ENCODE results near the gene HRCT1.

HRCT1 gene

DNA sequence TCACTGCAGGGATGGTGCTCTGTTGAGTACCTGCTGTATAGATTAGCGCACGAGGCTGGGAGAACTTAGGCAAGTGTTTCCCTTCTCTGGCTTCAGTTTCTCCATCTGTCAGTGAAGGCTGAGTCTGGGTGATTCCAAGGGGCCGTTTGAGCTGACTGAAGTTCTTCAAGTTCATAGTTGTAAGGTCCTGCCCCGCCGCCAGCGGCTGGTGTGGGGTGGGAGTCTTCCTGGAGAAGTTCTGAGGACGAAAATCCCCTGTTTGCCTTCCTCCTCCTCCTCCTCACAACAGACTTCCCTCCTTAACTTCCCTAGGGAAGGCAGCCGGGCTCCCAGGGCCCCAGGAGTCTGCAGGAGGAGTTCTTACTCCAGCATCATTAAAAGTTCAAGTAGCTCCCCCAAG, 1.7 kb upstream of the HRCT1 start:
- H3K27me3 ChIP-seq (ENCODE audit: insufficient read depth, low read length), result no peaks in the 10 kb centered on the region; the same call in none of the 2 replicates
- H3K79me2 ChIP-seq (ENCODE audit: insufficient read depth, low read length), result no peaks in the 10 kb centered on the region
- H3K27ac ChIP-seq (ENCODE audit: low read depth, low read length, poor library complexity, severe bottlenecking), result no peak overlapping the region
- no peaks in the 10 kb centered on the region for H3K9me3 ChIP-seq (ENCODE audit: low read length)
- no peaks in the 10 kb centered on the region for H4K20me1 ChIP-seq (ENCODE audit: insufficient read depth, low read length)
- no peak overlapping the region for H3K4me2 ChIP-seq (ENCODE audit: low read length)
- no peak overlapping the region for H2AFZ ChIP-seq (ENCODE audit: low read length)
- H3F3A ChIP-seq (ENCODE audit: insufficient read depth, low read length), result no peaks in the 10 kb centered on the region
- TF ChIP-seq, protein P1, sequence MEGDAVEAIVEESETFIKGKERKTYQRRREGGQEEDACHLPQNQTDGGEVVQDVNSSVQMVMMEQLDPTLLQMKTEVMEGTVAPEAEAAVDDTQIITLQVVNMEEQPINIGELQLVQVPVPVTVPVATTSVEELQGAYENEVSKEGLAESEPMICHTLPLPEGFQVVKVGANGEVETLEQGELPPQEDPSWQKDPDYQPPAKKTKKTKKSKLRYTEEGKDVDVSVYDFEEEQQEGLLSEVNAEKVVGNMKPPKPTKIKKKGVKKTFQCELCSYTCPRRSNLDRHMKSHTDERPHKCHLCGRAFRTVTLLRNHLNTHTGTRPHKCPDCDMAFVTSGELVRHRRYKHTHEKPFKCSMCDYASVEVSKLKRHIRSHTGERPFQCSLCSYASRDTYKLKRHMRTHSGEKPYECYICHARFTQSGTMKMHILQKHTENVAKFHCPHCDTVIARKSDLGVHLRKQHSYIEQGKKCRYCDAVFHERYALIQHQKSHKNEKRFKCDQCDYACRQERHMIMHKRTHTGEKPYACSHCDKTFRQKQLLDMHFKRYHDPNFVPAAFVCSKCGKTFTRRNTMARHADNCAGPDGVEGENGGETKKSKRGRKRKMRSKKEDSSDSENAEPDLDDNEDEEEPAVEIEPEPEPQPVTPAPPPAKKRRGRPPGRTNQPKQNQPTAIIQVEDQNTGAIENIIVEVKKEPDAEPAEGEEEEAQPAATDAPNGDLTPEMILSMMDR (IDR thresholded peaks at IDR 0.05; ENCODE audit: low read length), result no peak
- TF ChIP-seq EZH2 (IDR thresholded peaks at IDR 0.05; ENCODE audit: borderline replicate concordance, low read length), result no peak
- no peaks in the 10 kb centered on the region for H3K9me2 ChIP-seq (ENCODE audit: low read depth, low read length)
- H3K36me3 ChIP-seq (ENCODE audit: insufficient read depth, low read length), result no peaks in the 10 kb centered on the region
- no peaks in the 10 kb centered on the region for H3K4me1 ChIP-seq (ENCODE audit: insufficient read depth, low read length, severe bottlenecking)
- H3K4me3 ChIP-seq (ENCODE audit: low read depth, low read length, poor library complexity, severe bottlenecking), result no peak overlapping the region
- H3K9ac ChIP-seq (ENCODE audit: low read length), result no peak overlapping the region

DNA sequence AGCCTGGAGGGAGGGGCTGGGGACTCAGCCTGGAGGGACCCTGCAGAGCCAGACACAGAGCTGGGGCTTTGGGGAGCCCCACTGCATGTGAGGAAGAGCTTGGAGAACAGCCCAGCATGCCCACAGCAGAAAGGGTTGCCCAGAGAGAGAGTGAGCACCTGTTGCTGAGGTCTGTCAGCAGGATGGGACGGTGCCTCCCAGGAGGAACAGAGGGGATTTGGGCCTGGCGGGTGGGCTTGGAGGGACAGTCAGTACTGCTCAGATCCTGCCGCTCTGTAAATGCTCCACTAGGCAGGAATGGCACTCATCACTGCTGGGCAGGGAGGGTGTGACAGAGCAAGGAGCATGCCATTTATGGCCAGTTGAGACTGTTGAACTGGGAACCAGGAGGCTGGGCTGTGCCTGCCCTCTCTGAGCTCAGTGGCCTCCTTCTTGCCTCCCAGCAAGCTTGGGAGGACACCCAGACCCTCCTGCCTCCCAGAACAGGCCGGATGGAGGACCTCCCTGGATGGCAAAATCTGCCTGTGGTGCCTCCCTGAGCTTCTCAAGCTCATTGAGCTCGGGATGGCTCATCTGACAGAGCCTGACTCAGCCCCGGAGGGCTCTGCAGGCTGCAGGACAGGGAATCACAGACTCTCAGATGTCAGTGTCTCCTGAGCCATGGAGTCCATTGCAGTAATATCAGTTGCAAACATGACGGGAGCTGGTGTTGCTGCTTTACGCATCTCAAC, 786 bp upstream of the HRCT1 start:
- H3K4me3 ChIP-seq (ENCODE audit: low read depth, low read length, poor library complexity, severe bottlenecking), result no peak overlapping the region
- no peaks in the 10 kb centered on the region for H3K4me1 ChIP-seq (ENCODE audit: insufficient read depth, low read length, severe bottlenecking)
- no peaks in the 10 kb centered on the region for H3K9me2 ChIP-seq (ENCODE audit: low read depth, low read length)
- H3K9ac ChIP-seq (ENCODE audit: low read length), result no peak overlapping the region
- TF ChIP-seq, protein P1 (IDR thresholded peaks at IDR 0.05; ENCODE audit: low read length), result no peak
- no peak for TF ChIP-seq EZH2 (IDR thresholded peaks at IDR 0.05; ENCODE audit: borderline replicate concordance, low read length)
- no peak overlapping the region for H3K27ac ChIP-seq (ENCODE audit: low read depth, low read length, poor library complexity, severe bottlenecking)
- no peaks in the 10 kb centered on the region for H3K9me3 ChIP-seq (ENCODE audit: low read length)
- no peaks in the 10 kb centered on the region for H3K79me2 ChIP-seq (ENCODE audit: insufficient read depth, low read length)
- H3K27me3 ChIP-seq (ENCODE audit: insufficient read depth, low read length), result no peaks in the 10 kb centered on the region; the same call in none of the 2 replicates
- H3K4me2 ChIP-seq (ENCODE audit: low read length), result no peak overlapping the region
- no peaks in the 10 kb centered on the region for H3F3A ChIP-seq (ENCODE audit: insufficient read depth, low read length)
- H2AFZ ChIP-seq (ENCODE audit: low read length), result no peak overlapping the region
- no peaks in the 10 kb centered on the region for H3K36me3 ChIP-seq (ENCODE audit: insufficient read depth, low read length)
- no peaks in the 10 kb centered on the region for H4K20me1 ChIP-seq (ENCODE audit: insufficient read depth, low read length)

DNA sequence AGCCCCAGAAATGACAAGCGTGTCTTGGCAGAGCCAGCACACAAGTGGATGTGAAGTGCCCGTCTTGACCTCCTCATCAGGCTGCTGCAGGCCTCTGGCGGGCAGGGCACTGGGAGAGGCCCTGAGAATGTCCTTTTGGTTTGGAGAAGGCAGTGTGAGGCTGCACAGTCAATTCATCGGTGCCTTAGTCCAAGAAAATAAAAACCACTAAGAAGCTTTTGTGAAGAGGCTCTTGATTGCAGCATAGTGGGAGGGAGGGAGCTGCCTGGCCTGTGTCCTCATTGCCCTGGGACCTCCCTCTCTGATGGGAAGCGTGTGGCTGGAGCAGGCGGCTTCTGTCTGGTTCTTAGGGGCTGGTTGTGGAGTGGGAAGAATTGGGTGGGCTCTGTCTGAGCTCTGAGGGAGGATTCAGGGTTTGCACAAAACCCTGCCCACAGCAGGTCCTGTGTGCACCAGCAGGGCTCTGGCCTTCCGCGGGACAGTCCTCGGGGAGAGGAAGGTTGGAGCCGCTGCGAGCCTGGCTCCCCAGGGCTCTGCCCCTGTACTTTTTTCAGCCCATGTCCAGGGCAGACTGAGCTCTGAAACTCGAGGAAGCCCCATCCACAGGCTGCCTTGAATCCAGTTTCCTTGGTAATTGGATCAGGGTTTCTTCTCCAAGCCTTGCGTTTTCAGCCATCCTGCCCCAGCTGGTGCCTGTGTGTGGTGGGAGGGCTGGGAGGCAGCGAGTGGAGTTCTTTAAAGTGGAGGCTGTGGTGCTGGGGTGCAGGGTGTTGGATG, 1.1 kb downstream of the HRCT1 start:
- Histone ChIP-seq H3K9me3 (ENCODE audit: low read length) (no peaks in the 10 kb centered on the region), H3K36me3 (ENCODE audit: insufficient read depth, low read length) (no peaks in the 10 kb centered on the region), H4K20me1 (ENCODE audit: insufficient read depth, low read length) (no peaks in the 10 kb centered on the region), H2AFZ (ENCODE audit: low read length) (no peak overlapping the region), H3K9ac (ENCODE audit: low read length) (no peak overlapping the region), H3K79me2 (ENCODE audit: insufficient read depth, low read length) (no peaks in the 10 kb centered on the region), H3K27ac (ENCODE audit: low read depth, low read length, poor library complexity, severe bottlenecking) (no peak overlapping the region), H3K4me1 (ENCODE audit: insufficient read depth, low read length, severe bottlenecking) (no peaks in the 10 kb centered on the region), H3K27me3 (ENCODE audit: insufficient read depth, low read length) (no peaks in the 10 kb centered on the region; the same call in 1 of the 2 replicates), H3K4me2 (ENCODE audit: low read length) (no peak overlapping the region), H3K9me2 (ENCODE audit: low read depth, low read length) (no peaks in the 10 kb centered on the region), H3F3A (ENCODE audit: insufficient read depth, low read length) (no peaks in the 10 kb centered on the region), H3K4me3 (ENCODE audit: low read depth, low read length, poor library complexity, severe bottlenecking) (no peak overlapping the region)
- TF ChIP-seq, protein P1 (IDR thresholded peaks at IDR 0.05; ENCODE audit: low read length), result no peak
- no peak for TF ChIP-seq EZH2 (IDR thresholded peaks at IDR 0.05; ENCODE audit: borderline replicate concordance, low read length)

Measured in OCI-LY1 (cell line).